HG03571 (cell line): ENCODE measurements around the gene VIPR2.
"Not testable (repeated sequence)": the region's sequence is repeated elsewhere in the genome, so short reads cannot be mapped to it uniquely, and the experiment has no call there.

ENCODE experiments used
- ATAC-seq: cut with Tn5 transposase; IDR thresholded peaks from one replicate; pipeline ENCODE4 v1.9.1; 2021; ENCODE audit not compliant: unreplicated experiment

VIPR2 gene

DNA sequence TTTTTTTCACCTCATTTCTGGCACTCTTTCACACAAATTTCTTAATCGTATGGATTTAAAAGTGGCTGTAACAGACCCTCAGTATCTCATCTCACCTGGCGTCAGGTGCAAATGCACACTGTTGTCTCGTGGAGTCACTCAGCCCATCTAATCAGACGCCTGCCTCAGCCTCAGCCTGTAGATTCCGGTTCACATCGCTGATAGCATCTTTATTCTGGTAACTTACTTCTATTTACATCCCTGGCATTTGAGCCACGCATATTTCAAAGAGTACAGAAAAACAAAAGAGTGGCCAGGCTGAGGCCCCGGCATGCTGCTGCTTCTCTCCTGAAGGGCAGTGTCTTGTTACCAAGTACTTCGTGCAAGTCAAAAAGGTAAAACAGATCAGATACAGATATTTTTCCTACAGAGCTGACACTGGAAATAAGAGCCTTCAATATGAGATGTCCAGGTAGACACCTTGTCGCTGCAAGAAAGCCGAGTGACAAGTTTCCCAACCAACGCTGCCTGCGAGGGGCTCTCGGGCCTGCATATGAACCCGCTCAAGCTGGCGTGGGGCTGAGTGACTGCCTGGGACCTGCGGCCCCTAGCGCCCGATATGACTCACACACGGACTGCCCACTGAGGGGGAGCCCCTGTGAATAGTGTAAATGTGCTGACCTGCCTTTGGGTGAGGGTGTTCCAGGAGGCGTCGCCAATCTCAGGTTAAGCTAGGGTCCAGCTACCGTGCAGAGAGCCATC is 4.3 kb downstream of the VIPR2 start:
- ATAC-seq: no peak

DNA sequence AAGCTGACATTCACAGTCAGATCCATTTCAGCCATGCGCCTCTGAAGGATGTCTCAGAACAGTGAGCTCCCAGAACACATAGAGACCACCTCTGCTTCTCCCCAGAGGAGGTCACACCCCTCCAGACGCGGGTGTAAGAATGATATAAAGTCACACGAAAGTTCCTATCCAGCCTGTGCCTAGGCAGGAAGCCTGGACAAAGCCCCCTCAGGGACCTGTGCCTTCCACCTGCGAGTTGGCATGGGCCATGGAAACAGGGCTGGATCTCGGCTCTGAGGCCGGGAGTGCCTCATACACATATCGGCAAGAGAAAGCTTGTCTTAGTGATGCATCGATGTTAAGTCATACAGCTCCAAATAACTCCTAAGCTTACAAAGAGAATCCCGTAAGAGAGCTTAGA is 5.0 kb downstream of the VIPR2 start:
- ATAC-seq: no peak

GRCh38 chr7:159139202-159139601 is 5.5 kb downstream of the VIPR2 start:
- ATAC-seq: no peak

DNA sequence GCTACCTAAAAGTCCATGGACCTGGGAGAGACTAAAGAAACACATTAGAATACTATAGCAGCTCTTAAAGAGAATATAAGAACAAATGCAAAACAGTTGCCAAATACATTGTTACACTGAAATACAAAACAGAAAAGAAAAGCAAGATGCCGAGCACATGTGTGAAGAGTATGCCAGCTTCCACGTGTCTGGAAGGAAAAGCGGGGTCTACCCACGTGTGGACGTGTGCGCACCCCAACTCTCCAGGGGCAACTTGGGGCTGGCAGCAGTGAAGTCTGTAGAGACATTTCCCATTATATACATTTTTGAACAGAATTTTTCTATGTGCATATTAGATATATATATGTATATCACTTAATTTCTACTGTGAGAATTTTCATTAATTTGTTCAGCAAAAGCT is 6.2 kb downstream of the VIPR2 start:
- ATAC-seq: no peak

GRCh38 chr7:159137906-159138305 is 6.8 kb downstream of the VIPR2 start:
- ATAC-seq: no peak

GRCh38 chr7:159136846-159137245 is 7.8 kb downstream of the VIPR2 start:
- ATAC-seq: no peak

DNA sequence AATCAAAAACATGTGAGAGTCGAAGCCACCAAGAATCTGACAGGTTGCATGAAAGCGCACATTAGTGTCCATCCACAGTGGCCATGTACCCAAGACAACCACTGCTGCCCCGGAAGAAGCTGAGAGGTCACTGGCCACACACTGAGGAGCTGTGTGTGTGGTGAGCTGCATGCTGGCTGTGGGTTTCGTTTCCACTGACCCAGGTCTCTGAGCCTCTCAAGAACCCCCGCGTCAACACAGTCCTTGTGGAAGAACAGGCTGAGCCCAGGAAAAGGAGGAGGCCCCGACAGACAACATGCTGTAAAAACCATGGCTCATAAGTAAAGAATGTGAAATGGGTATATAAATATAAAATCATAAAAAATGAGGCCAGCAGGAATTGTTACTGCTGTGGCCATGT is 8.2 kb downstream of the VIPR2 start:
- ATAC-seq: no peak

- no peak for ATAC-seq
Observed at GRCh38 chr7:159136013-159136412, 8.7 kb downstream of the VIPR2 start.

DNA sequence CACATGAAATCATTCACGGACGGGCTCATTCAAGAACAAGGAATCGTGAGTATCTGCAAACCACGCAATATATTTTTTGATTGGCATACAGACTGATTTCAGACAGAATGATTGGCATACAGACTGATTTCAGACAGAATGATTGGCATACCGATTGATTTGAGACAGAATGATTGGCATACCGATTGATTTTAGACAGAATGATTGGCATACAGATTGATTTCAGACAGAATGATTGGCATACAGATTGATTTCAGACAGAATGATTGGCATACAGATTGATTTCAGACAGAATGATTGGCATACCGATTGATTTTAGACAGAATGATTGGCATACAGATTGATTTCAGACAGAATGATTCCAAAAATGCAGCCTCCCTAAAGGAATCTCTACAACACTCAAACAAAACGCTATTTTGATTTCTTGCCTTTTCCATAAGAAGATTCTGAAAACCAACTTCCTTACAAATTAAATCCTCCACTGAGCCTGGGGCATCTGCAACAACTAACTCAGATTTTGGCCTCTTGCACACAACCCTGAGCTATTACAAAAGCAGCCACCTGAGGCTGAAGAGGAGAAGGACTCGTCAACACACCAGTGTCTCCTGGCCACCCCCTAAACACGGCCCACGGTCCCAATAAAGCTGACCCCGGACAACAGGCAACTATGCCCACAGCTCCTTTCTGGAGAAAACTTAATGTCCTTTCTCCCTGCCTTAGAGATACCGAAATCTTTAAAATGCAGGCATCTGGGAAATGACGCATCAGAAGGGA is 11.8 kb downstream of the VIPR2 start:
- ATAC-seq: not testable (repeated sequence)

DNA sequence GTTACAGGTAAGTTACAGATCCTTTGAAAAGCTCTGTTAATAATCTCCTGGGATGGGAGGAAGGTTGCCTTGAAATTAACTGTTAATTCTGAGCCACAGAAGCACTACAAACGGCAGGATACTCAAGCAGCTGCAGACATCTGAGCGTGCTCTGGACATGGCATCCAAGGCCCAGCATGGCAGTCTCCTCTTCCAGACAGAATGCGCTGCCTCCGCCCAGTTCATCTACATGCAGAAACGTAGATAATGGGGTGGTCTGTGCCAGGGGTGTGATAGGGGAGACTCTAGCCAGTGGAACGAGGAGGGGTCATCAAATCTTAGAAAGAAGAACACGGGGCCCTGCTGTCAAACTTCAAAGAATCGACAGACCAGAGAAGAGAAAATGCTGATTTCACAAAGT is 13.8 kb downstream of the VIPR2 start:
- no peak for ATAC-seq

- ATAC-seq: no peak
Observed at GRCh38 chr7:159130199-159130775, 14.4 kb downstream of the VIPR2 start.

- ATAC-seq: no peak
Observed at GRCh38 chr7:159128767-159129166, 15.9 kb downstream of the VIPR2 start.

DNA sequence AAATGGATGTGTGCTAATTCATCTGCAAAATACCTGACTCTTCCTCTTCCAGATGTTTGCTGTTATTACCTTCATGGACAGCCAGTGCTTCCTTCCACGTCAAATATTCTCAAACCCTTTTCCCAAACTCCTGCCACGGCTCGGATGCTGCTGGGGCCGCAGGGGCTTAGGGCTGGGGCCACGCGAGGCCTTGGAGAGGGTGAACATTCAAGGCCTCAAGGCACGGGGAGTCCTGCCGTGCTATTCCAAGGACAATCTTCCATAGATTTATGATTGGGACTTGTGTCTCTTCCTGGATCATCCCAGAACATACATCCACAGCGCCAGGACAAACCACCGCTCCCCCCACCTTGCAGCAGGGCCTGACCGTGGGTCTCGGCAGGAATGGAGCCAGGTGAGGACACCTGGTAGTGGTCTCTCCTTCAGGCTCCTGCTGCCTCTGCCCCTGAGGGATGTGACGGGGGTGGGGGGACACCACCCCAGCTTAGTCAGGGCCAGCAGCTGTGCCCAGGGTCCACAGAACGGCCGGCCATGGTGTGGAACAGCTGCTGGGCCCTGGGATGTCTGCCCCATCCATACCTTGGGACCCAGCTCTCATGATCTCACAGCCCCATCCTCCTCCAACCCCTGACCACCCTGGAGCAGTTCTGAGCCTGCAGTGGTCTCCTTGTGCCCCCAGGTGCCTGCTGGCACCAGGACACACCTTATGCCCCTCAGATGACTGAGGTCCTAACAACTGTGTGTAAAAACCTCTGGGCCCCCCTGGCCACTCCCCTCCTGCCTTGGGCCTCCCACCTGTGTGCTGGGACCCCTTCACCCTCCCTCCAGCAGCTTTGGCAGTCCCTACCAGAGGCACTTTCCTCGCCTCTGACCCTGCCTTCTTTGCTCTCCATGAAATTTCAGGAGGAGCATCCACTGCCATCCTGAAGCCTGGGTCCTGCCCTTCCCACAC is 16.7 kb downstream of the VIPR2 start:
- ATAC-seq: no peak

DNA sequence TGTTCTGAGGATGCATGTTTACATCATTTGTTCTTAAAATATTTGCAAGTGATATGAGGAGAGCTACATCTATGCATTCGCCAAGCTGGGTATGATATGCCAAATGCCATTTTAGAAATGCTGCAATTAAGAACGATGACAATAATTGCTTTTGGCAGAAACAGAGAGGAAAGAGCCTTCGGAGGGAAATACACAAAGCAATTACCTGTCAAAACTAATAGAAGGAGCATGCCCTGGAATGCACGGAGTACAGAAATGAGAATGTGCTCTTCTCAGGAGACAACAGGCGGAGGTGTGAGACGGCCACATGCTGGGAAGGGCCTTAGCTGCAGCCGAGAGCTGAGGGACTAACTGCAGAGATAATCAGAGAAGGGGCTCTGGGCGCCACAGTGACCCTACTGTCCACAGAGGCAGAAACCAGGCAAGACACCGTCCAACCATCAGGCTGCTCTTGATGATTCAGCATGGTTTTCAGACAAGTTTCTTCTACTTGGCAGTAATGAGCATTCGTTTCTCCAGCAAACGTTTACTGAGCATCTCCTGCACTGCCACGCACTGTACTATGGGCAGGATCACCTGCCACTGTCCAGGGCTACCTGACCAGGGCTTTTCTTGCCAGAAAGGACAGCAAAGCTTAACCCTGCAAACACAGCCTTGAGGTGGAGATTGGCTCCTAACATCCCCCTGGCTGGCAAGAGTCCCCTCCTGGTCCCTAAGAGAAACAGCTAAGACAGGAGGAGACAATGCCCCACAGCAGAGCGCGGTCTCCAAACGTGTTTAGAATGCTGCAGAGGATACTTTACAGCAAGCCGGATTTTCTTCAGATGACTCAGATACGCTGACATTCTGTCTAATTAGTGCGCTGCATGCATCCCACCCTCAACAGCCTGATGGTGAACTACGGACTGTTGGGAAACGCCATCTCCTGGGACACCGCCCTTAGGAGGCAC is 18.1 kb downstream of the VIPR2 start:
- ATAC-seq: no peak

DNA sequence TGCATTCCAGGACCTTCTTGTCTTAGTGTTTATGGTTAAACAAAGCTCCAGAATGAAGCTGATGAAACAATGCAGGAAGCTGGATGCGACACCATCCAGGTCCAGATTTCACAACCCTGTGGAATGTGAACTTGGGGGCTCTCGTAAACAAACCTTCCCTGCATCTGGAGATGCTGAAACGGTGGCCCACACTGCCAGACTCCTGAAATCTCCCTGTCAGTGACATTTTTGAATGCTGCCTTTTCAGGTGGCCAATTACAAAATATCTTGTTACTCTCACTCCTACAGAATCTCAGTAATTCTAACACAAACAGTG is 18.8 kb downstream of the VIPR2 start:
- ATAC-seq: no peak

DNA sequence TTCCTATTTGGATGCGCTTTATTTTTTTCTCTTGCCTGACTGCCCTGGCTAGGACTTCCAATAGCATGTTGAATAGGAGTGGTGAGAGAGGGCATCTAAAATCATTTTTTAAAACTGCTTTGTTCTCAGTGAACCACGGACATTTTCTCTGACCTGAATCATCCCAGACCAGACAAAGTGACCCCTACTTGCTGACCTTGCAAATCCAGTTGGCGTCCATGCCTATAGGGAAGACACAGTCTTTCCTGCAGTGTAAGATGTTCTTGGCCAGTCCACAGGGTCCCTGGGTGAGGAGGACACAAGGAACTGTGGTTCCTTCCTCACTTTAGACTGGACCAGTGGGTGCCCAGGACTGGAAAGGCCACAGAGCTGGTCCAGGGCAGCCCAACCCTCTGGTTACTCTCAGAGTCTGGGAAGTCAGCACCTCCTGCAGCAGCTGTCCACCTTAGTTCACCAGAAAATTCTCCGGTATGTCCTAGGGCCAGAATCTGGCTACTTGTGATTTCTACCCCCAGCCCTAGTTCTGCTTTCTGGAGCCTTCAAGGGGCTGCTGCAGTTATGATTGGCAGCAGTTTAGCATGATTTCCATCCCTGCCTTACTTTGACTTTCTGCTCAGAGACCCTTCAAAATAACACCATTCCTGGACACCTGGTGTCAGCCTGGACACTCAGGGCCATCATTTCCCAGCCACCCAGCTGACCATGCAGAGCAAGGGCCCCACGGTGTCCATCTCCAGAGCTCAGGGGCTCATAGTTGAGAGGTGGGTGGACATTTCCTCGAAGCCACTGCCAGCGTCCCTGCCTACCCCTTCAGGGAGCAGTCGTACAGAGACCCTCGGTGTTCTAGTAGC is 19.3 kb downstream of the VIPR2 start:
- no peak for ATAC-seq

DNA sequence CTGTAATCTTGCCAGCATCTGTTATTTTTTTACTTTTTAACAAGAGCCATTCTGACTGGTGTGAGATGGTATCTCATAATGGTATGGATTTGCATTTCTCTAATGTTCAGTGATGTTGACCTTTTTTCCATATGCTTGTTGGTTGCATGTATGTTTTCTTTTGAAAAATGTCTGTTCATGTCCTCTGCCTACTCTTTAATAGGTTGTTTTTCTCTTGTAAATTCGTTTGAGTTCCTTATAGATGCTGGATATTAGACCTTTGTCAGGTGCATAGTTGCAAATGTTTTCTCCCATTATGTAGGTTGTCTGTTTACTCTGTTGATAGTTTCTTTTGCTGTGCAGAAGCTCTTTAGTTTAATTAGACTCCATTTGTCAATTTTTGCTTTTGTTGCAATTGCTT is 20.9 kb downstream of the VIPR2 start:
- not testable (repeated sequence) for ATAC-seq

GRCh38 chr7:159123294-159123693 is 21.4 kb downstream of the VIPR2 start:
- ATAC-seq: not testable (repeated sequence)

DNA sequence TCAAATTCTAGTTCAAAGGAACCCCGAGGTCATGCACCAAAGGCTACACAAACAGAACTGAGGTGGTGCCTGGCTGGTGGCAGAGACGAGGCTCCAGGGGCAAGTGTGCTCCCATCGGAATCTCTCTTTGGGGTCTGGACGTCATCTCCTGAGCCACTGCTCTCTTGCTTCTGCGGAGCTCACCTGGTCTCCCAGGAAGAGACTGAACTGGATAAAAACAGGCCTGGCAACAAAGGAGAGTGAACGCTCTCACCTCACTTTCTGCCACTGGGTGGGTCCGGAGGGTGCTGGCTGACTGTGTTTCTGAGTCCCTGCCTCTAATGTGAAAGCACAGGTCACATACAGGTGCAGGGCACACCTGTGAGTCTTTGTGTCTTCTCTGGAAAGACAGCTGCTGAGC is 22.4 kb downstream of the VIPR2 start:
- no peak for ATAC-seq
